Fibroblast of skin of scalp (primary cell): ENCODE data around the gene KLHDC4. TPM values are rescaled to one million over a fixed set of nuclear protein-coding genes. Genes with fewer than 3 reads are reported as not detected.
"Not testable (repeated sequence)": the region's sequence is repeated elsewhere in the genome, so short reads cannot be mapped to it uniquely, and the experiment has no call there.

ENCODE experiments used
- DNase-seq: peaks from one replicate; pipeline ENCODE4 v3.0.0-alpha.2; 2013
- polyA plus RNA-seq, 2 experiments: library from polyadenylated mRNA; unstranded; fragments of 120-200 nt; gene quantifications; one replicate each; pipeline ENCODE4 v1.2.1, GENCODE V29; 2013; ENCODE audit not compliant: insufficient read length in 2 of 2

The KLHDC4 gene
- polyA plus RNA-seq (2013, experiment 1 of 2; ENCODE audit: insufficient read length), result 19.7 TPM
- 17.0 TPM for polyA plus RNA-seq (2013, experiment 2 of 2; ENCODE audit: insufficient read length)

DNA sequence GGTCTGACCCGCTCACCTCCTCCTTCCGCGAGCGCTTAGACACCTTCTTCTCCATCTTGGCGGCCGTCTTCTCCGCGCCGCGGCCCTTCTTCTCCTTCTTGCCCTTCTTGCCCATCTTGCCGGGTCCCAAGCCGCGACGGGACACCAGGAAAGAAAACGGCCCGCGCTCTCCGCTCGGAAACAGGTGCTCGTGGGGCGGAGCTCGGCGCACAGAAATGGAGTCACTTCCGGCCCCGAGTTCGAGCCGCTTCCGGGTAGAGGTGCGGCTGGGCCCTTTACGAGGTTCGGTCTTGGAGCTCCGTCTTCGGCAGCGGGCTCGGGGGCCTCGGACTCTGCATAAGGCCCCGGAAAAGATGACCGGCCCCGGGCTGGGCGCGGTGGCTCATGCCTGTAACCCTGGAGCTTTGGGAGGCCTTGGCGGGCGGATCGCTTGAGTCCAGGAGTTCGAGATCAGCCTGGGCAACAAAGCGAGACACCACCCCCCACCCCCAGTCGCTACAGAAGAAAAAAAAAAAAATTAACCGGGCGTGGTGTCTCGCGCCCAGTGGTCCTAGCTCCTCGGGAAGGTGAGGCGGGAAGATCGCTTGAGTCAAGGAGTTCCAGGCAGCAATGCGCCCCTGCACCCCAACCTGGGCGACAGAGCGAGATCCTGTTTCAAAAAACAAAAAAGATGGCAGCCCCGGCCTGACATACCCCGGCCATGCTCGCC is at the start of gene KLHDC4:
KLHDC4 (minus strand) TSS at position 211 of the 709 bp plus-strand sequence; CDS start at position 115, 96 bp downstream.
- DNase-seq, result peak; percentile 86

DNA sequence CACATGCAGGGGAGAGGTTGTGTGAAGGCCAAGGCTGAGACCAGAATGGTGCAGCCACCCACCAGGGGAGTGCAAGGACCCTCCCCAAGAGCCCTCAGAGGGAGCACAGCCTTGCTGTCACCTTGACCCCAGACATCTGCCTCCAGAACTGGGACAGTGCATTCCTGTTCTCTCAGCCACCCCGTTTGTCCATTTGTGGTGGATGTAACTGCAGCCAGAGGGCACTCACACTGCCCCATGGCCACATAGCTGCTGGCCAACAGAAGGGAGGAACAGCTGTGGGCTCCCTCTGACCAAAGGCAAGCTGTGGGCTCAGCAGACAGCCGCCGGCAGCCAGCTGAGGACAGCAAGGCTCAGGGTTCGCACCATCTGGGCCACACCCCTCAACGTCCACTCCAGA is 49.8 kb upstream of the KLHDC4 start:
- DNase-seq, result no peak

DNA sequence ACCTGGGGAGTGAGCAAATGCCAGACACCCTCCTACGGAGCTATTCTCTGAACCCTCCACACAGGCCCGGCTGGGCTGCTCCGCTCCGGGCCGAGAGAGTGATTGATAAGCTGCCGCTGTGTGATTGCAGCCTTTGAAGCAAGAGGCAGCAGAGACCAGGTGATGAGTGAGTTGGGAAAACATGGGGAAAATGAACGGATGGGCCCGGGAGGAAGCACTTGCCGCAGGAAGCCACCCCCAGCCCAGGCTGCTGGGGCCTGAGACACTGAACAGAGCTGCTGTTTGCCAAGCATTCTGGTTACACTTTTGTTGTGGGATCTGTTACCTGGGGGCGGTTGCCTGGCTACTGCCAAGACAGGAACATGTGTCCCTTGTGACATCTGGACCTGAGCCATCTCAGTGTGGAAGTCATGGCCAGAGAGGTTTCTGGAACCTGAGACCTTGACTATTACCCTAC is 46.4 kb upstream of the KLHDC4 start:
- no peak for DNase-seq

DNA sequence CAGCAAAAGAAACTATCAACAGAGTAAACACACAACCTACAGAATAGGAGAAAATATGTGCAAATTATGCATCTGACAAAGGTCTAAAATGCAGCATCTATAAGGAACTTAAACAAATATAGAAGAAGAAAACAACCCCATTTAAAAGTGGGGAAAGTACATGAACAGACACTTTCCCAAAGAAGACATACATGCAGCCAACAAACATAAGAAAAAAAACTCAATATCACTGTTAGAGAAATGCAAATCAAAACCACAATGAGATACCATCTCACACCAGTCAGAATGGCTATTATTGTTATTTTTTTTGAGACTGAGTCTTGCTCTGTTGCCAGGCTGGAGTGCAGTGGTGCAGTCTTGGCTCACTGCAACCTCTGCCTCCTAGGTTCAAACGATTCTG is 45.7 kb upstream of the KLHDC4 start:
- DNase-seq, result not testable (repeated sequence)

DNA sequence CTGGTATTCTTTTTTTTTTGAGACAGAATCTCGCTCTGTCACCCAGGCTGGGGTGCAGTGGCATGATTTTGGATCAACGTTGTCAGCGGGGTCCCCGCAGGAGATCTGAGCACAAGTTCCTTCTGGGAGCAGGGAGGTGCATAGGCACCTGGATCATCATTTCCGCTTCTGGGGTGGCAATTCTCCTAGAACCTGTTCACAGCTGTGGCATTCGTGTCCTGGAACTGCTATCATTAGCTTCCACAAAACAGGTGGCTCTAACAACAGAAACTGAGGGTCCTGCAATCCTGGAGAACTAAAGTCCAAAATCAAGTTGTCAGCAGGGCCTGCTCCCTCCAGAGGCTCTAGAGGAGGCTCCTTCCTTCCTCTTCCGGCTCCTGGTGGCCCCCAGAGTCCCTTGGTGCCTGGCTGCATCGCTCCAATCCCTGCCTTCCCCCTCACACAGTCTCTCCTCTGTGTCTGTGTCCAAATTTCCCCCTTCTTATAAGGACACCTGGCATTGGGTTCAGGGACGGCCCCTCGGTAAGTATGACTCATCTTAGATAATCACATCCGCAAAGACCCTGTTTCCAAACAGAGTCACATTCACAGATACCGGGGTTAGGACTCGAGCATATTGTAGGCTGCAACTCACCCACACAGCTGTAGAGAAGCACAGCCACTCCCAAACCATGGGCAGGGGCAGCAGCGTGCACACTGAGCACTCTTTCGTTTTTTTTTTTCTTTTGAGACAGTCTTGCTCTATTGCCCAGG is 43.5 kb upstream of the KLHDC4 start:
- DNase-seq, result no peak

DNA sequence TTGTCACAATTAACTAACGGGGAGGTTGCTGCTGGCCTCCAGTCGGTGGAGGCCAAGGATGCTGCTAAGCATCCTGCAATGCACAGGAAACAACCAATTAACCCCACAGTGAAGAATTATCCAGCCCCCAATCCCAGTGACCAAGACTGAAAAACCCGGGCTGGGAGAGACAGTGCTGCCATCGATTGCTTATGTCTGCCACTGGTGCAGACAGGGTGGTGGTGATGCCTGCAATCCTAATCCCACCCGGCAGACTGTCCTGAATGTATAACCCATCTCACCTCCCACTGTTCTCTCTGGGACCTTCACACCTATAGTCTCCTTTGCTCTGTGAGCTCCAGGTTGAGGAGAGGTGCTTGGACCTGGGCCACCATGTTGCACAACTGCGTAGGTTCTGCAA is 42.3 kb upstream of the KLHDC4 start:
- no peak for DNase-seq

DNA sequence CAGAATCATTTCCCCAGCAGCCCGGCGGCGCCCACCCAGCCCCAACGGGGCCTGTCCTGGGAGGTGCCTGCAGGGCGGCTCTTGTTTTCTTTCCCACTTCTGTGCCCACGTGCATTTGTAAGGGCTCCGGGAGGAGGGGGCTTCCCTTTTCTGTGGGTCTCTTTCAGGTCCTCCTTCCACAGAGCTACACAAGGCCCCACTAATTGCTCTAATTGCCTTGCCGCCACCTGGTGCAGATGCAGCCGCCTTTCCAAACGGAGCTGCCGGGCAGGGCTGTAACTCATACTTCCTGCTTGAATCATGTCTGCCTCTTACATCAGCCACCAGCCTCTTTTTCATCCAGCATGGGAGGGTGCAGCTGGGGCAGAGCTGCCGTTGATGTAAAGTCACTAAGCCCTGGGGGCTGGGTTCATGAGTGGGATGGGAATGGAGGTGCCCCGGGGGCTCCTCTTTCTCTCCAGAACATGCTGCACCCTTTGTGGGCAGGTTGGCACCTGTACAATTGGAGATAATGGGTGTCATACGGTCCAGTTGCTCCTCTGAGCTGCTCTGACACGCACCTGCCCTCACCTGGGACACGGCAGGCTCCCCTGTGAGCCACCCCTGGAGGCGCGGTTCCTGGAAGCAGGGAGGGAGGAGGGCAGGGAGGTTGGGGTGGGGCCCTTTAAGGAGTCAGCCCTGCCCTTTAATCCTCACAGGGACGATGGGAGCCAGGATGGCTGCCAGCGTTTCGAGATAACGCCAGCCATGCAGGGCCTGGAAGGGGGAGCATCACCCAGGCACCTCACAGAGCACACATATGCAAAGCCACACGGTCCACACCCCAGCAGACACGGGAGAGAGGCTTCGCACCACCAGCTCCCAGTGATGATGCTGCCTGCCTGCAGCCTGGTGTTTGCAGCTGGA is 41.1 kb upstream of the KLHDC4 start:
- DNase-seq, result peak; percentile 97

DNA sequence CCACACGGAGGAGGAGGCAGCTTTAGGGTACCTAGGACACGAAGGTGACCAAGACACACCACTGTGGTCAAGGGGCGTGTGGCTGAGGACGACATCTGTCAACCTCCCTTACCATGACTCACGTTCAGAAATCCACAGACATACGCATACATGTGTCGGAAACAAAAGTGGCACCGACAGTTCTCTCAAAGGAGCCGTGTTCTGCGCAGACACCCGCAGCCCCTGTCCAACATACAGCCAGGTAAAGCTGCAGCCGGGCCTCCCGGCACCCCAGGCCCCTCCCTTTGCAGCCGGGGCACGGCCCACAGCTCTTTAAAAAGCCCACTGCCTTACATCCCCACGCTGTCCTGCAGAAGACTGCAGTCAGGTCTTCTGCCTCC is 40.5 kb upstream of the KLHDC4 start:
- DNase-seq, result no peak

DNA sequence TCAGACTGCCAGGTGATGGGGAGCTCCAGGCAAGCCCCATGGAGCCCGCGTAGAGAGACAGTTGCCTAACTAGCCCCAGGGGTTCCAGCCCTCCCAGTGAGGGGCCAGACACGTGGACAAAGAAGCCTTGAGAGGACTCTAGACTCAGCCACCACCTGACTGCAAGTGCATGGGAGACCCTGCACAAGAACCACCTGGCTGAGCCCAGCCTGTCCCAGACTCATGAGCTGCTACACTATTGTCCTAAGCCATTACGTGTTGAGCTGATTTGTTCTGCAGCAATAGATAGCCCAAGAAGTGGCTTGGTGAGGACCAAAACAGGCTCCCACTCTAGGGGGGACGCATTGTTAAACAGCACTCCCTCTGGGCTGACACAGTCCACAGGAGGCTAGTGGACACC is 37.6 kb upstream of the KLHDC4 start:
- DNase-seq, result no peak

DNA sequence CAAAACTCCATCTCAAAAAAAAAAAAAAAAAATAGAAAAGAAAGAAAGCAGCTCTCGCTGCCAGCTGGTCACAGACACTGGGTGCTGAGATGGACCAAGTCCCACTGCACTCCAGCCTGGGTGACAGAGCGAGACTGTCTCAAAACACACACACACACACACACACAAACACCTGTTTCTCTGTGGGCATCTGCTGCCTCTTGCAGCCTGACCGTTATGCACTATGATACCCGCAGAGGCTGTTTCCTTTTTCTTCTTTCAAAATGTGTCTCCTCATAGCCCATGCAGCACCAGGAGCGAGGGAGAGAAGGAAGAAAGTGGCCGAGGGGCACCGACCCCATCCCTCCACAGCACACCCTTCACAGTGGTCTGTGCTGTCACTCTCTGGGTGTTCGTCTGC is 36.9 kb upstream of the KLHDC4 start:
- no peak for DNase-seq

DNA sequence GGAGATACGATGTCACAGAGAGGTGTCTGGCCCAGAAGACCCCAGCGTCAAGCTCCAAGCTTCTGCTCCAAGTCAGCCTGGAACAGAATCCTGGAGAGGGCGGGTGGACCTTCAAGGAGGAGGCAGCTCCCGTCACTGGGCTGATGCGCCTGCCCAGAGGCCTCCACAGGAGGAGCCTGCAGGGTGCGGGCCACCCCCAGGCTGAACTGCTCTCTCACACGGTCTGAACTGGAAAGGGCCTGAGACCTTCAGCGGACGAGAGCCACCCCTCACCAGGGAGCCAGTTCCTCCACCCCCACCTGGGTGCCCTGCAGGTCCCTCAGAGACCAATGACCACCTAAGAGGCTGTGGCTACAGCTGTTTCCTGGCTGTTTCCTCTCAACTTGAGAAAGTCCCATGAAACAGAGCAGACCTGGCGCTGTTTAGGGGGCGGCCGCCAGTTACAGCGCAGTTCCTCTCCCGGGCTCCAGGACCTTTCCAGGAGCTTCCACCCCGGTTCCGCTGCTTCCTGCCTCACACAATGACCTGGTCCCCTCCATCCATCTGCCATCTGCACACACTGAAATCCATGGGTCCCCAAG is 36.0 kb upstream of the KLHDC4 start:
- no peak for DNase-seq

DNA sequence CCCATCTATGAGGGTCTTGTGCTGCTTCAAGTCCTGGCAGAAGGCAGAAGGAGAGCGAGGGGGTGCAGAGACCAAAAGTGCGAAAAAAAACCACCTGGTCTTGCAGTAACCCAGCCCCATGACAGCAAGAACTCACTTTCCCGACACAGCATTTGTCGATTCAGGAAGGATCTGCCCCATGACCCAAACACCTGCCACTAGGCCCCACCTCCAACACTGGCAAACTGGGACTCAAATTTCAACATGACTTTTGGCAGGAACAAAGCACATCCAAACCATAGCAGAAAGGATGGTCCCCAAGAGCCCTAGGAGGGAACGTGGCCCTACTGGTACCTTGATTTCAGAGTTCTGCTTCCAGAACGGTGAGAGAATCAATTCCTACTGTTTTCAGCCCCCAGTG is 34.7 kb upstream of the KLHDC4 start:
- no peak for DNase-seq

DNA sequence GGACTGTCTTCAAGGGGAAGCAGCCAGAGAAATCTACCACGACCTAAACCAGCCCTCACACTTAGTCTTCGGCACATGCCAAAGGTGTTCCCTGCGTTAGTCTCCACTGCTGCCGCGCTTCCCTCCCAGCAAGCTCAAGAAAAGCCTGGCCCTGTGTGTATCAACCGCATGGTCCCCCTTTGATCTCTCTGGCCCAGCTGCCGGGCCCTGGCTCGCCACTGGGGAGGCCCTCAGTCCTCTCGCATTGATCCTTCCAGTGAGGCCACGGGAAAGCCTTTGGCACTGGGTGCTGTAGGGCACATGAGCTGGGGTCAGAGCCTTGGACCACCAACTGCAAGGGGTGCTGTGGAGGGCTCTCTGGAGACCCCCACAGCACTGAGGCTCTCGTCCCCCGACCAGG is 29.6 kb upstream of the KLHDC4 start:
- no peak for DNase-seq

DNA sequence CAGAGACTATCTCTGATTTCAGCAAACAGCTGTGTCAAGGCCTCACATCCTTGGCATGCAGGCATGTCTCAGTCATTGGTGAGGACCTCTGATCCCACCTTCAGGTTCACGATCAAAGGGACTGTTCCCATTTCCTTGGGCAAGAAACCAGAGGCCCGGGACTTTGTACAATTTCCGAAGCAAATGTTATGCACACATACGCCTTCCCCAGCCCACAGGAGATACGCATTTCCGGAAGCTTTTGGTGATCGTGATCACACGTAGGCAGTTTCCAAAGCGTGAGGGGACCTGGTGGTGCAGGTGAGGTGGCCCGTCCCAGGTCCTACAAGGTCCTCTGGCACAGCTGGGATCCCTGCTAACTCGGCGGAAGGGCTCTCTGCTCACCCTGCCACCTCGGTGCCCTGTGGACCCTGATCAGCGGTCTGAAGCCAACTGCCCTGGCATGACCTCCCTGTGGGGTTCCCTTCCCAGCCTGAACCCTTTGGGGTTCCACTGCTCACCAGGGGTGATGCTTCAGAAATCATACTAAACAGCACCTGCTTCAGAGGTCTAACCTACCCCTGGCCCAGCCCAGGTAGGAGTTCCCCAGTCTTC is 28.8 kb upstream of the KLHDC4 start:
- DNase-seq, result no peak

DNA sequence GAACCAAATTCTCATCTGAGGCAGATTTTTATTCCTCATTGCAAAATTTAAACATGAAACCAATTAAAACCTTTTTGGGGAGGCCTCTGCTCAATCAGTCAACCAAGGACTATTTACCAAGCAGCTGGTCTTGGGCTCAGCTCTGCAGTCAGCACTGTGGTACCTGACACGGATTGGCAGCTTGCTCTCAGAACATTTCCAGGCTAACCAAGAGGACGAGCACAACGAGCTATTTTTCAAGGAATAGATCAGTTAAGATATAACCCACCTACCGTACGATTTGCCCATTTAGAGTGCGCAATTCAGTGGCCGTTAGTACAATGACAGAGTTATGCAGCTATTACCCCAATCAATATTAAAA is 26.4 kb upstream of the KLHDC4 start:
- no peak for DNase-seq

DNA sequence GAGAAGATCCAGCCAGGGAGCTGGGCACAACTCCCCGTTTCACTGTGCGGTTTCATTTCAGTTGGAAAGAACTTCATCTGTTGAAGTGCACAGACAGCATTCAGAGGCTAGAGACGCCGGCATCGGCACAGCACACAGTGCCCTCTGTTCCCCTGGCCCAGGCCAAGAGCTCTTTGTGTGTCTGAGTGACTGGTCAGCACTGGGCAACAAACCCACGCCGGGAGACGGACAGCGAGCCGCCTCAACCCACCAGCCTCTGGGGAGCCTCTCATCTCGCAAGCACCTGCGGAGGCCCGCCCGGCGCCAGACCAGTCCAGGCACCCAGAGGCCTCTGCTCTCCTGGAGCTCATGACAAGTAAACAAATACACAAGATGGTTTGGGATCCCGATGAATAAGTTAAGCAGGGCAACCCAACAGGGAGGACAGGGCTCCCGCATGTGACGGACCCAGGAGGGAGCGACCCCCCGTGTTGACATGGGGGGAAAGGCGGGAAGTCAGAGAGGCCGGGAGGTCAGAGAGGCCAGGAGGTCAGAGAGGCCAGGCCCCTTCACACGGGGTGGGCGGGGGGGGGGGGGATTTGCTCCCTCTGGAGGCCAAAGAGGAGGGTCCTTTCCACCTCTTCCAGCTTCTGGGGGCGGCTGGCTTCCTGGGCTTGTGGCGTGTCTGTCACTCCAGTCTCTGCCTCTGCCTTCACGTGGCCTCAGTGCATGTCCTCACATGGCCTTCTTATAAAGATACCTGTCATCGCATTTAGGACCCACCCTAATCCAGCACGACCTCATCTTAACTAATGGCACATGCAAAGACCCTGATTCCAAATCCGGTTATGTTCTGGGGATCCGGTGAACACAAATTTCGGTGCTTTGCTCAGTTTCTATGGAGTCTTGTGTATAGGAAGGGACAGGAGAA is 25.8 kb upstream of the KLHDC4 start:
- DNase-seq, result no peak

DNA sequence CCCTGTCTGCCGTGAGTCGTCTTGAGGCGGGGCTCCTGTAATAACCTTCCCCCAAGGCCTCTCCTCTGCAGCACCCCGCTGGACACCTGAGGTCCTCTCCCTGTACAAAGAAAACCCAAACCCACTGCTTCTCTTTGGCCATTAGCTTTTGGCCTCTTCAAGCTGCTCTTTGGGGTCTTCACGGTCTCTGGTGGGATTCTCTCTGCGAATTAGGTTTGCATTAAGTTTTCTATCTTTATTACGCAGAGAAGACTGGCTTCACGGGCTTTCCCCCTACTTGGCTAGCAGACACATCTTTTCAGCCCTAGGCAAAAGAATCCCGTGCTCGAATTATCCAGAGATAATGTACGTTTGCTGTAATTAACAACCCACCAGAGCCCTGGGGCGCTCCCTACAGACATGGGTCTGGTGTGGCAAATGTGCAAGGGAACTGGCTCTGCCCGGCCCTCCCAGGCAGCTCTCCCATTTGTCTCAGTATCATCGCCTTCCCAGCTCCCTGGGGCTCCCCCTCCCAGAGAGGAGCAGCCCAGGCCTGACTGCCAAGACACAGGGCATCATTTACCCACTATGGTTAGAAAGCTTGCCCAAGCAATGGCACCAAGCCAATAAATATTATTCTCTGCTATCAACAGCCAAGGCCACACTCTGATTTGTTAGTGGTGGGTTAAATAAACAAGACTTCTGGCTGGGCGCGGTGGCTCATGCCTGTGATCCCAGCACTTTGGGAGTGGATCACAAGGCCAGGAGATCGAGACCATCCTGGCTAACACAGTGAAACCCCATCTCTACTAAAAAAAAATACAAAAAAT is 24.7 kb upstream of the KLHDC4 start:
- peak; percentile 29 for DNase-seq

DNA sequence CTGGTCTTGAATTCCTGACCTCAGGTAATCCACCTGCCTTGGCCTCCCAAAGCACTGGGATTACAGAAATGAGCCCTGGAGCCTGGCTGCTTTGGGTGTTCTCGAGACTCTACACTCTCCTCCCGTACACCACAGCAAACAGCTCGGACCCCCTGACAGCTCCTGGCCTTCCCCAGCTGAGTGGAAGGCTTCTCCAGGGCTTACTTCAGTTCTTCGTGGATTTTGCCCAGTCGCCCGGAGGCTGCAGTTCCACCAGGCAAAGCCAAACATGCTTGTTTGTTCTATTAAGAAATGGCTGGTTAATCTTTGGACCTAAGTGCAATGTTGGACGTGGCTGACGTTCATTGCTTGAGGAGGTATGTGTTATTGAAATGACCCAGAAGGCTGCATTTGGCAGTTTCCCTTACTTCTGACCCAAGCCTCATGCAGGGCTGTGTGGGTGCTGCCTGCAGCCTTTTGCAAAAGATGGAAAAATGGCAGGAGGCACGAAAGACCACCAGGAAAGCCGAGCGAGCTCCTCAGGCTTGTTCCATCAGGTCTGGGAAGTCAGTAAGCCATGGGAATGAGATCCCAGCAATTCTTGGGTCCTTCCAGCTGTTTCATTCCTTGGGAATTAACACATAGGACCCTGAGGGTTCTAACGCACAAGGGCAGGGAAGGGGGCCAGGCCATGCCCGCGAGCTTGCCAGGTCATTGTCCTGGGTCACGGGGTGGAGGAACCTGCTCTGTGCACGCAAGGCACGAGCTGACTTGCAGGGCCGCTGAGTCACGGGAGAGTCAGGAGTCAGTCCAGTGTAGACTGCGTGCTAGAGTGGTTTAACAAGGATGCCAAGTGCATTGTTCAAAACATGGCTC is 23.9 kb upstream of the KLHDC4 start:
- peak; percentile 76 for DNase-seq
